Nephron progenitor cell (in vitro differentiated cells): ENCODE measurements around the gene DCN.

Source experiments
- DNase-seq: peaks from one replicate; pipeline ENCODE4 v3.0.0; 2021
- H3K27ac Mint-ChIP-seq: 2 replicates; pipeline ENCODE4 v1.8.0; 2021; ENCODE audit warnings: mild to moderate bottlenecking, moderate library complexity, mixed read lengths
- H3K27me3 Mint-ChIP-seq: 2 replicates; pipeline ENCODE4 v1.8.0; 2021; ENCODE audit warnings: mild to moderate bottlenecking, low read depth, mixed read lengths; ENCODE audit not compliant: poor library complexity
- H3K36me3 Mint-ChIP-seq: 2 replicates; pipeline ENCODE4 v1.8.0; 2021; ENCODE audit warnings: low read depth, mixed read lengths
- H3K4me1 Mint-ChIP-seq: 2 replicates; pipeline ENCODE4 v1.8.0; 2021; ENCODE audit warnings: mixed read lengths
- H3K4me3 Mint-ChIP-seq: 2 replicates; pipeline ENCODE4 v1.8.0; 2021; ENCODE audit warnings: mild to moderate bottlenecking, moderate library complexity, mixed read lengths
- H3K9me3 Mint-ChIP-seq: 2 replicates; pipeline ENCODE4 v1.8.0; 2021; ENCODE audit warnings: mild to moderate bottlenecking, moderate library complexity, mixed read lengths
- CTCF ChIP-seq: fragments of 200-600 bp; sonication (generic); IDR thresholded peaks from 2 replicates; pipeline ENCODE4 v1.5.0; 2021; ENCODE audit warnings: antibody characterized with exemption

DCN gene

GRCh38 chr12:91091916-91092715, 90.5 kb downstream of the DCN start:
- no peak for DNase-seq
- peaks cover 43% of the 10 kb centered on the region for H3K9me3 Mint-ChIP-seq

More at GRCh38 chr12:91091916-91092715, 90.5 kb downstream of the DCN start:
- Mint-ChIP-seq H3K4me3 (no peak overlapping the region), H3K4me1 (no peaks in the 10 kb centered on the region), H3K36me3 (peaks cover 12% of the 10 kb centered on the region), H3K27me3 (peaks cover 7% of the 10 kb centered on the region), H3K27ac (no peak overlapping the region)
- TF ChIP-seq CTCF: no peak
